HepG2 (cell line): ENCODE data around the gene ABHD6. TPM values are rescaled to one million over a fixed set of nuclear protein-coding genes. Genes with fewer than 3 reads are reported as not detected.

Experiments
- ARNT2 ChIP-seq: sonication (generic); formaldehyde crosslinking; IDR thresholded peaks from 2 replicates; pipeline ENCODE4 v1.8.0; 2022; ENCODE audit warnings: mild to moderate bottlenecking, low read depth, missing genetic modification reagents, moderate library complexity
- DMAP1 ChIP-seq: IDR thresholded peaks from 2 replicates; pipeline ENCODE4 v1.6.1; 2016
- REST ChIP-seq, 2 experiments: IDR thresholded peaks; 2 replicates each; pipeline ENCODE4 v1.6.1; 2011 to 2012; ENCODE audit warnings: low read length in 2 of 2, borderline replicate concordance in 1 of 2, low read depth in 1 of 2, mild to moderate bottlenecking in 1 of 2, moderate library complexity in 1 of 2
- SRY ChIP-seq: sonication (generic); formaldehyde crosslinking; IDR thresholded peaks from 2 replicates; pipeline ENCODE4 v1.8.0; 2022; ENCODE audit warnings: mild to moderate bottlenecking, missing genetic modification reagents
- TERF1 ChIP-seq: sonication (generic); formaldehyde crosslinking; IDR thresholded peaks from 2 replicates; pipeline ENCODE4 v1.8.0; 2022; ENCODE audit warnings: mild to moderate bottlenecking, missing genetic modification reagents, moderate library complexity
- UBTF ChIP-seq: sonication (generic); formaldehyde crosslinking; IDR thresholded peaks from 2 replicates; pipeline ENCODE4 v1.4.0; 2020; ENCODE audit warnings: mild to moderate bottlenecking, missing genetic modification reagents
- ZBTB10 ChIP-seq: sonication (generic); formaldehyde crosslinking; IDR thresholded peaks from 2 replicates; pipeline ENCODE4 v1.4.0; 2020; ENCODE audit warnings: missing genetic modification reagents, borderline replicate concordance
- ZBTB33 ChIP-seq: sonication (generic); formaldehyde crosslinking; IDR thresholded peaks from 2 replicates; pipeline ENCODE4 v1.4.0; 2020; ENCODE audit warnings: missing genetic modification reagents
- ZFP36 ChIP-seq: fragments of 150-350 bp; IDR thresholded peaks from 2 replicates; pipeline ENCODE4 v1.6.1; 2018; ENCODE audit warnings: borderline replicate concordance, low read length, low read depth; ENCODE audit not compliant: partially characterized antibody
- ZNF496 ChIP-seq: sonication (generic); formaldehyde crosslinking; IDR thresholded peaks from 2 replicates; pipeline ENCODE4 v1.8.1; 2023; ENCODE audit warnings: mild to moderate bottlenecking, moderate library complexity, missing genetic modification reagents; ENCODE audit not compliant: insufficient replicate concordance
- polyA plus RNA-seq, 8 experiments: library from polyadenylated mRNA; depleted of rRNA in 3 of 8; stranded (reverse) in 7 of 8; unstranded in 1 of 8; fragments of >200 nt; fragmentation: Illumina TruSeq in 4 of 8; extraction: Trizol in 4 of 8; gene quantifications; 2 replicates each; pipeline versions ENCODE4 v1.2.1 to v1.2.3, GENCODE V29; 2011 to 2016; ENCODE audit warnings: low read depth in 4 of 8, missing spikeins in 1 of 8, mixed read lengths in 1 of 8; ENCODE audit not compliant: insufficient read depth in 1 of 8
- total RNA-seq, 5 experiments: library from RNA; depleted of rRNA; stranded (reverse); fragments of >200 nt; fragmentation: Illumina TruSeq; extraction: Trizol; gene quantifications; 2 replicates each; pipeline ENCODE4 v1.2.3, GENCODE V29; 2016; ENCODE audit warnings: low read depth in 1 of 5

The ABHD6 gene
- total and polyA plus RNA-seq, 2 of the 13 experiments (the other 11 are each of a cell fraction or from before 2014, with no cell fraction given), result 9.0 to 17.2 TPM

GRCh38 chr3:58321791-58322190 lies 84.2 kb downstream of the ABHD6 start (continued):
- TF ChIP-seq UBTF, result no peak
- TF ChIP-seq ZBTB10 (CRISPR knock-in tag), result no peak
- no peak for TF ChIP-seq ZNF496
- no peak for TF ChIP-seq DMAP1 (CRISPR knock-in tag)
- TF ChIP-seq ZBTB33 (CRISPR knock-in tag), result no peak
- no peak for TF ChIP-seq ARNT2 (CRISPR knock-in tag)
- TF ChIP-seq TERF1, result no peak
- no peak for TF ChIP-seq ZFP36
- TF ChIP-seq REST (IDR thresholded peaks at IDR 0.05; ENCODE audit: borderline replicate concordance in 1 of 2, low read depth in 1 of 2, low read length in 2 of 2), result no peak
- no peak for TF ChIP-seq SRY (CRISPR knock-in tag)
- TF ChIP-seq, all 625 proteins: peak for 0
